Activated CD8-positive, alpha-beta memory T cell treated with anti-CD3 and anti-CD28 coated beads for 1 hour (primary cell): ENCODE results near the gene SYNJ2BP.
"Not testable (repeated sequence)": the region's sequence is repeated elsewhere in the genome, so short reads cannot be mapped to it uniquely, and the experiment has no call there.

ENCODE experiments used
- DNase-seq, 2 donors: peaks; one replicate each; pipeline ENCODE4 v3.0.0-alpha.2; 2020; ENCODE audit warnings: low read depth in 1 of 2; ENCODE audit errors: extremely low read depth in 1 of 2

SYNJ2BP gene, protein sequence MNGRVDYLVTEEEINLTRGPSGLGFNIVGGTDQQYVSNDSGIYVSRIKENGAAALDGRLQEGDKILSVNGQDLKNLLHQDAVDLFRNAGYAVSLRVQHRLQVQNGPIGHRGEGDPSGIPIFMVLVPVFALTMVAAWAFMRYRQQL

DNA sequence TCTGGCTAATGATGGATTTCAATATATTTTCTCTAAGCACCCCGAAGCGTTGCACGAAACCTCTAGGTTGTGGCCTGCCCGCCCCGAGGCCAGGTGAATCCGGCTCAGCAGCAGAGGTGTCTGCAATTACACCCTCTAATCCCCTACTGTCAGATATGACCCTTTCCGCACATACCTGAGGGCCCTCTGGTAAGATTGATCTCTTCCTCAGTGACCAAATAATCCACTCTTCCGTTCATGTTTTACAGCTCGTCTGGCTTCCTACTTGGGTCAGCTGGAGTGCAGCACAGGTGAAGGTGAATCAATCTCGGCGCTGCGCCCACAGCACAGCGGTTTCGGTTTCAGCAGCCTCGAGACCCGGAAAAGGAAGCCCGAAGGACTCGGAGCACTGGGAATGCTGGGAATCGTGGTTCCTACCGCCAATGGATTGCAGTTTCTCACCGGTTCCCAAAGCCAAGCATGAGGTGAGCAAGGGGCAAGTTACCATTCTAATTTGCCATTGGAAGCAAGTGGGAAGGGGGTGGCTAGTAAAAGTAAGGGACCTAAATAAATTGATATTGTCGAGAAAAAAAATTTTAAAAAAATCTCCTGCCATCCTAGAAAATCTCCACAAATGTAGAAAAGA is at the start of gene SYNJ2BP:
SYNJ2BP (minus strand) TSS at position 366 of the 625 bp plus-strand sequence; CDS start at position 239, 127 bp downstream.
- DNase-seq = peak; percentile 15 to 29

DNA sequence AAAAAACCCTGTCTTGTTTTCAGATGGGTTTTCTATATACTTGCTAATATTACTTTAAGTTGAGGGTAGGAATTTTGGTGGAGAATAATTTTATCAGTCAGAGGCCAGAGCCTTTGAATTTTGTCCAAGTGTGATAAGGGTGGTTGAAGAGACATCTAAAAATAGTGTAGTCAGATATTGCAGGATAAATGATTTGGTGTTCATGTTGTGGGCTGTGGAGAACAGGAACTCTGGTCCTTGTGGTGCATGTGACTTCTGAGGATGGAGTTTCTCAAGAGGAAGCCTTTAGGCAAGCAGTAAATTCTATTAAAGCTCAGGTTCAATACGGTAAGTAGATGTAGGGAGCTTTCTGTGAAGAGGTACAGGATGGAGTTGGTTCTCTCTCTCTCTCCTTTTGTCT is 37.8 kb upstream of the SYNJ2BP start:
- no peak for DNase-seq

DNA sequence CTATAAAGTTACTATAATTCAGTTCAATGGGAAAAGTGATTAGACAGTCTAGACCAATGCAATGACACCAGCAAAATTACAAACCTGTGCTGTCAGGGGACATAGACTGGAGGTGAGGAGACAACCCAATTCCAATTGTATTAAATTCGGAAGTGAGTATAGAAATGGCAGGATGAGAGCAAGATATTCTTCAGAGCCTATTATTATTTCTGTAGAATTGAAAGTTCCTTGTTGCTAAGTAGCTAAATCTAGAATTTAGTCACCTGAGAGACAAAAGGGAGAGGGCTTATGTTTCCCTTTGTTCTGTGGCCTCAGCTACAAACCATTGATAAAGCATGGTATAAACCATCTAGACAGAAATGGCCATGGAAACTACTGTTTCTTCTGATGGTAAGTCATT is 35.0 kb upstream of the SYNJ2BP start, which contains the start of gene ADAM21:
ADAM21 (plus strand) TSS at position 301 of the 400 bp plus-strand sequence. CDS start 5,326 bp downstream, outside the sequence.
- DNase-seq = no peak

DNA sequence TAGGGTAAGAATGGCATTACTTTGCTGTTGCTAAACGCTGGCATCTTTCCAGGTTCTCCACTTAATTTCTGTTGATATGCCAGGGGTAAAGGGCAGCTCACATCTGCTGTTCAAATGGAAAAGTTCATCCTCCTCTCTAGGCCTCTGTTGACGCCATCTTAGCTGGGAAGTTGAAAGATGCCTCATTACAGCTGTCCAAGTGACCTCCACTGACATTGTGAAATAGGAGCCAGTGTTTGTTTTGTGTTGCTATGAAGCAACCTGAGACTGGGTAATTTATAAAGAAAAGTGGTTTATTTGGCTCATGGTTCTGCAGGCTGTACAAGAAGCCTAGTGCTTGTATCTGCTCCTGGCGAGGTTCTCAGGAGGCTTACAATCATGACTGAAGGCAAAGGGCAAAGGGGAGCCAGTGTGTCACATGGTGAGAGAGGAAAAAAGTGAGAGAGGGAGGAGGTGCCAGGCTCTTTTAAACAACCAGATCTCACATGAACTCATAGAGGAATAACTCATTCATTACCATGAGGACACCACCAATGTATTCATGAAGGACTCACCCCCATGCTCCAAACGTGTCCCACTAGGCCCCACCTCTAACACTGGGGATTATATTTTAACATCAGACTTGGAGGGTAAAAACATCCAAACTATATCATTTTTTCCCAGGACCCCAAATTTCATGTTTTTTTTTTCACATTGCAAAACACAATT is 31.9 kb upstream of the SYNJ2BP start:
- DNase-seq = no peak

DNA sequence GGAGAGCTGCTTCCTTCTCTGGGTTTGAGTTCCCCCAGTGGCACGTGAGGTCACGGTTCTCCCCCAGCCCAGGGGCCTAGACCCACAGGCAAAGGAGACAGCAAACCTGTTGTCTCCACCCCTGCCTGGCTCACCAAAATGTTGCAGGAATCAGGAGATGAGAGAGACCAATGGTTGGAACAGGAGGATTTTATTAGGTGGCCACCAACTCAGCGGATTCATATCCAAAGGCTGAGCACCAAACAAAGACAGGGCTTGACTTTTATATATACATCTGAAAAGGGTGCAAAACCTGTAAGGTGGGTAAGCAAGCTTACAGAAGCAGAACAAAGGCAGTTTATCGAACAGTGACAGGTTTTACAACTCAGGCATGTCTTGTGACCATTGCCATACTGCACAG is 25.9 kb upstream of the SYNJ2BP start:
- DNase-seq = no peak

DNA sequence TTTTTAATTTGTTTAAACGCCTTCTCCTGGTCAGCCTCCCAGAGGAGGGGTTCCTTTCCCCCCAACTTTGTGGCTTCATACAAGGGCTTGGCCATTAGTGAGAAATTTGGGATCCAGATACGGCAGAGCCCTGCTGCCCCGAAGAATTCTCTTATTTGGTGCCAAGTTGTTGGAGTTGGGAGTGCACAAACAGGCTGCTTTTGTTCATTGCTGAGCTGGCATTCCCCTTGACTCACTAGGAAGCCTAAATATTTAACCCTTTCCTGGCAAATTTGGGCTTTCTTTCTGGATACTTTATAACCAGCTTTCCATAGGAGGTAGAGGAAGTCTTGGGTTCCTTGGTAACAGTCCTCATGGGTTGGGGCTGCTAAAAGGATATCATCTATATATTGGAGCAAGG is 24.8 kb upstream of the SYNJ2BP start:
- DNase-seq = no peak

DNA sequence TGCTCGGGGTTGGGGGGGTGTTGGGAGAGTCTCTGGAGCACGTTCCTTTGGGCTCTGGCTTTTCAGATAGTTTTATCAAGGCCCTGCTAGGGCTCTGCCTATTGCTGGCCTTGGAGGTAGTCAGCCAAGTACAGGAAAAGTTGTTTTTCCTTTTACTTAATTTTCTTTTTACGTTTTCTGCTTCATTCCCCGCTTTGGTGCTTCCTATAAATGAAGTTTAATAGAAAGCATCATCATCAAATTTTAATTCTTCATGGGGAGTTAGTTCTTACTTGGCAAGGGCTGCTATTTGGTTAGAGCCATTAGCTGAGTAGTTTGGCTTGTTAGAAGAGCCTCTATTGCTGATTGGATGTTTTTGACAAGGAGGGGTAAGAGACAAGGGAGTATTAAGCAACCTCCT is 20.0 kb upstream of the SYNJ2BP start:
- no peak for DNase-seq

DNA sequence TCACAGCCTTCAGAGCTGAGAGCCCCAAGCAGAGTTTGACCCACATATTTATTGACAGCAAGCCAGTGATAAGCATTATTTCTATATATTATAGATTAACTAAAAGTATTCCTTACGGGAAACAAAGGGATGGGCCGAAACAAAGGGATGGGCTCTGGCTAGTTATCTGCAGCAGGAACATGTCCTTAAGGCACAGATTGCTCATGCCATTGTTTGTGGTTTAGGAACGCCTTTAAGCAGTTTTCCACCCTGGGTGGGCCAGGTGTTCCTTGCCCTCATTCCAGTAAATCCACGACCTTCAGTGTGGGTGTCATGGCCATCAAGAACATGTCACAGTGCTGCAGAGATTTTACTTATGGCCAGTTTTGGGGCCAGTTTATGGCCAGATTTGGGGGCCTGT is 9.7 kb upstream of the SYNJ2BP start:
- not testable (repeated sequence) for DNase-seq

DNA sequence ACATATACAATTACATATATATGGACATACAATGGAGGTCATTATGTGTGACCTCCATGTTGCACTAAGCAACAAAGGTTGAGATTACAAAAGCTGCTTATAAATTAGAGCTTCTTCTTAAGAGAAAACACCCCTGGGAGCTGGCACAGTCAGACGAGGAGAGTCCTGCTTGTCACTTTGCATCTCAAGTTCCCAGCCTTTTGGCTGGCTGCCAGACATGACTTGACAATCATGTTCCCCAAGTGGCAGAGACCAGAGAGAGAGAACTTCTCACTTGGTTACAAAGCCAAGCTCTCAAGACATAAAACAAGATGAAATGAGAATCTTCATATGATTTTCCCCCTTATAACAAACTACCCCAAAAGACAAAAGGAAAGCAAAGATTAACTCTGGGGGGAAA is 8.5 kb upstream of the SYNJ2BP start:
- DNase-seq = no peak

DNA sequence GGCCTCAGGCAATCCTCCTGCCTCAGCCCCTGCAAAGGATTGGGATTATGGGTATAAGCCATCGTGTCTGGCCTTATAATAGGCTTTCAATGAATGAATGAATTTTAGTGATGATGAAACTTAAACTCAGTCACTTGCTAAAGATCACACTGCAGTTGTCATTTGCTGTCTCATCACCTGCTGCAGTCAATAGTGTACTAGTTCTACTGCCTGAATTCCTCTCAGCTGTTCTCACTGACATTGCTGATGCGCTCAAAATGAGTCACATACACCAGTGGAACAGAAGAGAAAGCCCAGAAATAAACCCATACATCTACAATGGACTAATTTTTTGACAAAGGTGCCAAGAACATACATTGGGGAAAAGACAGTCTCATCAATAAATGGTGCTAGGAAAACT is 5.6 kb upstream of the SYNJ2BP start:
- DNase-seq = no peak

DNA sequence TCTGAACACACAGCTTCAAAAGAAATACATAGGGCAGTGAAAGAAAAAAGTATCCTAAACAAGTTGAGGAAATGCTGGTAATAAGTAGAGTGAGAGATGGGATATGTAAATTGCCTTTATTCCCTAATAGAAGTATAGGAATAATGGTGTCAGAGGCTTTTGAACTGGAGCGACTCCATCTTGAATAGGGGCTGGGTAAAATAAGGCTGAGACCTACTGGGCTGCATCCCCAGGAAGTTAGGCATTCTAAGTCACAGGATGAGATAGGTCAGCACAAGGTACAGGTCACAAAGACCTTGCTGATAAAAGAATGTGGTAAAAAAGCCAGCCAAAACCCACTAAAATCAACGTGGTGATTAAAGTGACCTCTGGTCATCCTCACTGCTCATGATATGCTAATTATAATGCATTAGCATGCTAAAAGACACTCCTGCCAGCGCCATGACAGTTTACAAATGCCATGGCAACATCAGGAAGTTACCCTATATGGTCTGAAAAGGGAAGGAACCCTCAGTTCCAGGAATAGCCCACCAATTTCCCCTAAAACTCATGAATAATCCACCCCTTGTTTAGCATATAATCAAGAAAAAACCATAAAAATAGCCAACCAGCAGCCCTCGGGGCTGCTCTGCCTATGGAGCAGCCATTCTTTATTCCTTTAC is 2.5 kb upstream of the SYNJ2BP start:
- not testable (repeated sequence) for DNase-seq

DNA sequence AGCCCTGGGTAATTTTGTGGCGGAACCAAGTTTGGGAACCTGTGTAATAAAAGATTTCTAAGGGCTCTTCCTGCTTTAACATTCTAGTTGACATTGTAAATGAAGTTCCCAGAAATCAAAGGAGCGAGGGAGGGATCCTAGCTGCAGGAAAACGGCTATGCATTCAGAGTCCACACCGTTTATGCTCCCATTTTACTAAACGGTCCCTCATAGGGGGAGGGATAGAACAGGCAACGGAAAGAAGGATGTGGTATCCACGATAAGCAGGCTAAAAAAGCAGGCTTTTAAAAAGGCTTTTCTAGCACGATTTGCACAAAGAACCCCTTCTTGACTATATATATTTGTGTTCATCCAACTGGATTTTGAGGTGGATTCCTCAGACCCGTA is 559 bp downstream of the SYNJ2BP start:
- no peak for DNase-seq

DNA sequence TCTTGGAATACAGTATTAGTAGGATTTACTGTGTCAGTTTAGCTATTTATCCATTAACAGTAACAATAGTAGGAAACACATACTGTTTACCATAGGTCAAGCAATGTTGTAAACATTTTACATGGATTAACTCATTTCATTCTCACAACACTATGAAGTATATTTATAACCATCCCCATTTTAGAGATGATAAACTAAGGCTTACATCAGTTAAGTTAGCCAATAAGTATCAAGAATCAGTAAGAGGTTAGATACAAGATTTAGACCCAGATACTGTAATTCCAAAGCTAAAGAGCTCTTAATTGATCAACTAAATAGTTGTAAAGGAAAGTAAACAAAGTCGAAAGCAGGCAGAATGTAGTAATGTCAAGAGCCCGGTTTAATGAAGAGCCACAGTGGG is 1.1 kb downstream of the SYNJ2BP start:
- no peak for DNase-seq

DNA sequence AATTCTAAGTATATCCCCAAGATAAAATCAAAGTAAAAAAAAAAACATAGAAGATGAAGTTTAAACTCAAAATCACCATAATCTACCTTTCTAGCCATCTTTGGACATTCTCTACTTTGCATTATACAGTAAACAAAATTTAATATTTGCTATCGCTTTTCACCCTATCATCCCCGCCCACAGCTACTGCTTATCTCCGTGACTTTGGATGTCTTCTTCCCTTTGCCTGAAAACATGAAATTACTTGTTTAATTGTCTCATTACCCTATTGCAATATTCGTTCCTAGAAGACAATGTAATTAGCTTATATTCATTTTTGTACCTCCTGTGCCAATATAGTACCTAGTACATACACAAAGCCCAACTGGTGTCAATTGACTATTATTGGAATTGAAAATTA is 9.3 kb downstream of the SYNJ2BP start:
- DNase-seq = no peak

DNA sequence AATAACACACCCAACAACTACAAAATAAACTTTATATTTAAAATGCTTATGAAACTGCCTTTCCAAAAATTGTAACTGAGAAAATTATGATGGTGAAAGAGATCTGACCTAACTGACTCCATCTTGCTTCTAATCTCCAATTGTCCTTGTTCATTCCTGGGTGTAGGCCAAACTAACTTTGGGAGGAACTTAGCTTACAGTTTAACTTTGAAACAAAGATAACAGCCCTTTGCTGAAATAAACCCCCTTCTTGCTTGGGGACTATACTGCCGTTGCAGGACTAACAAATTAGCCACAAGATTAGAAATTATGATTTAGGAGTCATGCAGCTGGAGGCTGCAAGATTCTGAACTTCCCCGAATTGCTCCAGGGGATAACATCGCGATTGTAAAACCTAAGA is 10.7 kb downstream of the SYNJ2BP start:
- DNase-seq = not testable (repeated sequence)

DNA sequence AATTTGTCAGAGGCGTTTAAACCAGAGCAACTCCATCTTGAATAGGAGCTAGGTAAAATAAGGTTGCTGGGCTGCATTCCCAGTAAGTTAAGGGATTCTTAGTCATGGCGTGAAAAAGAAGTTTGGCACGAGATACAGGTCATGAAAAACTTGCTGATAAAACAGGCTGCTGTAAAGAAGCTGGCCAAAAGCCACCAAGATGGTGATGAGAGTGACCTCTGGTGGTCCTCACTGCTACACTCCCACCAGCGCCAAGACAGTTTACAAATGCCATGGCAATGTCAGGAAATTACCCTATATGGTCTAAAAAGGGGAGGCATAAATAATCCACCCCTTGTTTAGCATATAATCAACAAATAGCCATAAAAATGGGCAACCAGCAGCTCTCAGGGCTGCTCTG is 13.6 kb downstream of the SYNJ2BP start:
- not testable (repeated sequence) for DNase-seq

DNA sequence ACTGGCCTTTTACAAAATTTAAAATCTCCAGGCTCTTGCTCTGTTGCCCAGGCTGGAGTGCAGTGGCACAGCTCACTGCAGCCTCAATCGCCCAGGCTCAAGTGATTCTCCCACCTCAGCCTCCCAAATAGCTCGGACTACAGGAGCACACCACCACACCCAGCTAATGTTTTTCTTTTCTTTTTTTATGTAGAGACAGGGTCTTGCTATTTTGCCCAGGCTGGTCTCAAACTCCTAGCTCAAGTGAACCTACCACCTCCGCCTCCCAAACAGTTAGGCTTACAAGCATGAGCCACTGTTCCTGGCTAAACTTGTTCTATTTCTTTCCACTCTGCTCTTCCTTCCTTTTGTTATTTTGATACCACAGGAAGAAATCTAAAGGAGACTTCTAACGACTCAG is 15.2 kb downstream of the SYNJ2BP start:
- DNase-seq = no peak

DNA sequence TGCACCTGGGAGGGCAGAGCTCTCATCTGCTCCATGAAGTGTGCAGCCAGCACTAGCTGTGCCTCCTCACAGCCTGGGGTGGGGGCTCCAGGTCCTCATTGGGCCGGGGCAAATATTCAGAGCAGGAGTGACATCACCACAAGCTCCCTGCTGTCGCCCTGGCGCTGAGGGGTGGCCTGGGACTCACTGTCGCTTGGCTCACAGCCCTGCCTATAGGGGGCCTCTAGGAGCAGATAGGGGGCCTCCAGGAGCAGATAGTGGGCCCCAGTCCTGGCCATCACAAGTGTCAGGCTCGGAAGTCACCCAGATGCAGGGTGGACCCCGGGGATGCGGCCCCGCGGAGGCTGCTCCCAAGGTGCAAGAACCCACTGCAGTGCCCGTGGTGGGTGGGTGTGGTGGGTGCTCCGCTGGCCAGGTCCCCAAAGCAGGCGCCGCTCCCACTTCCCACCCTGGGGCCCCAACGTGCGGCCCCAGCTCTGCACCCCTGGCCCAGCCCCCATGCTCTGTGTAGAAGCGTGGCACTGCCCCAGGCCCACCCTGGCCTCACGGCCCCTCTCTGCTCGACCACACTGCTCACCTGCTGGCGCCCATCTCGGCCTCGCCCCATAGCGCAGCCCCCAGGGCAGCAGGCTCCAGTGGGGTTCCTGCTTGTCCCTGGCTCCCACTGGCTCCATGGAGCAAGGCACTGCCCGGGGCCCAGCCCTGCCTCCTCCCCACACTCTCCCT is 18.0 kb downstream of the SYNJ2BP start:
- DNase-seq = no peak

DNA sequence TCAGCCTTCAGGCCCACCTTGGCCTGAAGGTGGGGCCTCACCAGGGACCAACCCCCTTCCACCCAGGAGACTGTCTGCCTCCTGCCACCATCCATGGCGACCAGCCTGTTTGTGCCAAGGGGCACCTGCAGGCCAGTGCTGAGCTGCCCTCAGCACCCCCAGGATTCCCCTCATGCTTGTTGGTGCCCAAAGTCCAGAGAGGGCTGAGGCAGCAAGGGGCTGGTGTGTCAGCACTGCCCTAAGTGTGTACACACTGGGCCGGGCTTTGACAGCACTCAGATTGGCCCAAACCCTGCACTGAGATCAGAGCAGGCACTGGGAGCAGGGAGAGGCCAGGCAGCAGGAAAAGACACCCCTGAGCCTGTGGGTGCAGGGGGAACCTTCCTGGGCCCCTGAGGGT is 18.6 kb downstream of the SYNJ2BP start:
- DNase-seq = no peak

DNA sequence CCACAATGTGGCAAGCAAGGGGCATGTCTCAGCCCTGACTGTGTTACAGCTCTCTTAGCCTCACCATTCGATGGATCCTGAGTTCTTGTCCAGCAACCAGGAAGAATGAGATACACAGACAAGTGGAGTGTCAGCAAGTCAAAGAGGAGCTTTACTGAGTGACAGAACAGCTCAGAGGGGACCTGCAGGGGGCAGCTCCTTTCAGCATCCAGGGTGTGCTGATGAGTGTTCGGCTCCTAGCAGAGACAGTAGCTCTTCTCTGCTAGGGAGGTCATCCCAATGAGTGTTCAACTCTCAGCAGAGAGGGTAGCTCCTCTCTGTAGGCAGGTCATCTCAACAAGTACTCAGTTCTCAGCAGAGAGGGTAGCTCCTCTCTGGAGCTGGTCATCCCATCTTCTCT is 19.1 kb downstream of the SYNJ2BP start:
- DNase-seq = no peak

DNA sequence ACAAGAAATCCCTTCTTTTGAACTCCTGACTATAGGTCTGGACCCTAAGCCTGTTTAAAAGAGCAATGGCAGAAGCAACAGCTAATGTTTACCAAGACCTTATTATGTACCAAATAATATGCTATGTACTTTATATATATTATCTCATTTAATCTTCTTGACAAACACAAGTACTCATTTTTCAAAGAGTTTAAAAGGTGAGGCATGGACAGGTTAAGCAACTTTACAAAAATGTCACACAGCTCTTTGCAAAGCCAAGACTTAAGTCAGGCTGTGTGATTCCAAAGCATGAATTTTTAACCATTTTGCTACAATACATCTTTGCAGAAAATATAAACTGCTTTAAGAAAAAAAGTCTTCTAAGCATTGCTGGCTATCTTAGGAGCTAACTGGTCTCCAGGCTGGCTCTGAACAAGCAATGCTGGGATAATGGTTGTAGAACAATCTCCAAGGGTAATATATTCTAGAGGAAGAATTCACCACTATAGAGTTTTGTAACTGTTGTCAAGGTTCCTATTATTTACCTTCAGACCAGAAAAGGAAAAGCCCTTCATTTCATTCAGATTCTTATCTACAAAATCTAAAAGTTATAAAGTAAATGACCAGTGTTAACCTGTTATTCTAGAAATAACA is 22.1 kb downstream of the SYNJ2BP start:
- no peak for DNase-seq
